Tibial nerve (tissue), 3 donors: Measurements from ENCODE around the gene CFAP43.

Experiments used
- EP300 ChIP-seq, 2 donors: sonication (generic); formaldehyde crosslinking; IDR thresholded peaks; one replicate each; pipeline ENCODE4 v1.6.1; 2017; ENCODE audit warnings: antibody characterized with exemption in 2 of 2, mild to moderate bottlenecking in 1 of 2
- POLR2A ChIP-seq, 2 donors: fragments of 450-650 bp; IDR thresholded peaks; one replicate each; pipeline ENCODE4 v1.6.1; 2017; ENCODE audit warnings: antibody characterized with exemption in 2 of 2, mild to moderate bottlenecking in 2 of 2, moderate library complexity in 2 of 2

DNA sequence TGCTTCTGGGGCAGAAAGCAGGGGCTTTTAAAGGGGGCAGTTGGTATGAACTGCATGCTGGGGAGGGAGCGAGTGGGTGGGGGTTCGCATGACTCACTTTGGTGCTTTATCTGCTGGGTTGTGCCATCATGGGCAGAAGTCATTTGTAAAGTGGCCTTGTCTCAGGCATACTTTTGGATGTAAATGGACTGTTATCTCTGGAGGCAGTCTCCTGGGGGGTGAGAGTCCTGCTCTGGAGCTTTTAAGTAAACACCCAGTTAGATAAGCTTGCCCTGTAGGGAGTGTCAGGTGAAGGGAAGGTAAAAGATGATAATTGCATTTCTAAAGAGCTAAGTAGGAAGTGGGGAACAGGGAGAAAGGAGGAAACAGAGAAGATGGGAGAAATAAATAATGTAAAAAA, 20.9 kb upstream of the CFAP43 start:
- TF ChIP-seq POLR2A (IDR thresholded peaks at IDR 0.05) = no peak
- no peak for TF ChIP-seq EP300 (IDR thresholded peaks at IDR 0.05)
